K562 (cell line): ENCODE results near the gene TMC4. TPM values are rescaled to one million over a fixed set of nuclear protein-coding genes. Genes with fewer than 3 reads are reported as not detected.

ENCODE experiments used
- CHD7 ChIP-seq: fragments of 200-600 bp; sonication (generic); IDR thresholded peaks from one replicate; pipeline ENCODE4 v1.6.1; 2012; ENCODE audit warnings: mild to moderate bottlenecking, low read depth, low read length, inconsistent platforms
- ELF1 ChIP-seq: fragments of 200-800 bp; sonication (Bioruptor generic); IDR thresholded peaks from 2 replicates; pipeline ENCODE4 v1.6.1; 2016; ENCODE audit warnings: missing genetic modification characterization, missing compliant biosample characterization
- SIN3A ChIP-seq, 2 experiments: fragments of 150-350 bp in 1 of 2; IDR thresholded peaks; 2 replicates each; pipeline ENCODE4 v1.6.1; 2011 to 2016; ENCODE audit warnings: borderline replicate concordance in 2 of 2, low read depth in 2 of 2, low read length in 2 of 2, mild to moderate bottlenecking in 2 of 2, moderate library complexity in 2 of 2; ENCODE audit not compliant: control insufficient read depth in 1 of 2
- TAF15 ChIP-seq: fragments of 200-400 bp; formaldehyde crosslinking; IDR thresholded peaks from 2 replicates; pipeline ENCODE4 v1.6.1; 2017; ENCODE audit warnings: mild to moderate bottlenecking, low read depth, low read length, moderate library complexity
- ZKSCAN1 ChIP-seq: fragments of 150-350 bp; IDR thresholded peaks from 2 replicates; pipeline ENCODE4 v1.6.1; 2016; ENCODE audit warnings: low read depth, low read length
- ZNF316 ChIP-seq: fragments of 450-650 bp; IDR thresholded peaks from 2 replicates; pipeline ENCODE4 v1.6.1; 2016
- ZNF347 ChIP-seq: fragments of 450-650 bp; formaldehyde crosslinking; IDR thresholded peaks from 2 replicates; pipeline ENCODE4 v1.4.0; 2020; ENCODE audit warnings: low read depth, mild to moderate bottlenecking, moderate library complexity
- polyA plus RNA-seq, 8 experiments: library from polyadenylated mRNA; depleted of rRNA in 4 of 8; stranded (reverse) in 5 of 8; unstranded in 3 of 8; fragments of >200 nt; fragmentation: Nextera tagmentation in 2 of 8; fragmentation: Illumina TruSeq in 1 of 8; extraction: Ambion mirVana in 2 of 8; extraction: Trizol in 1 of 8; gene quantifications; 2 replicates each; pipeline versions ENCODE4 v1.2.1 to v1.2.3, GENCODE V29; 2011 to 2014; ENCODE audit warnings: inconsistent platforms in 1 of 8, missing spikeins in 1 of 8
- total RNA-seq, 7 experiments: library from RNA; depleted of rRNA in 6 of 7; stranded (reverse); fragments of >200 nt in 6 of 7; fragmentation: Illumina TruSeq in 2 of 7; extraction: Trizol in 2 of 7; gene quantifications; 2 replicates each; pipeline versions ENCODE4 v1.2.1 to v1.2.3, GENCODE V29; 2011 to 2021; ENCODE audit warnings: low replicate concordance in 1 of 7
- TF ChIP-seq, protein P1 (sequence below): fragments of 250-450 bp; sonication (Bioruptor Pico); IDR thresholded peaks from 2 replicates; pipeline ENCODE4 v1.5.0; 2020; ENCODE audit warnings: mild to moderate bottlenecking, borderline replicate concordance
- TF ChIP-seq, protein P2 (sequence below): fragments of 250-450 bp; sonication (Bioruptor Pico); IDR thresholded peaks from 2 replicates; pipeline ENCODE4 v1.5.0; 2021
- TF ChIP-seq, protein P3 (sequence below): fragments of 250-450 bp; sonication (Bioruptor Pico); IDR thresholded peaks from 2 replicates; pipeline ENCODE4 v1.8.0; 2022; ENCODE audit warnings: inconsistent platforms

The TMC4 gene
- total and polyA plus RNA-seq, 9 of the 15 experiments (the other 6 are each of a cell fraction or from before 2014, with no cell fraction given), result 0.12 to 0.79 (median 0.36) TPM; not detected in 2

DNA sequence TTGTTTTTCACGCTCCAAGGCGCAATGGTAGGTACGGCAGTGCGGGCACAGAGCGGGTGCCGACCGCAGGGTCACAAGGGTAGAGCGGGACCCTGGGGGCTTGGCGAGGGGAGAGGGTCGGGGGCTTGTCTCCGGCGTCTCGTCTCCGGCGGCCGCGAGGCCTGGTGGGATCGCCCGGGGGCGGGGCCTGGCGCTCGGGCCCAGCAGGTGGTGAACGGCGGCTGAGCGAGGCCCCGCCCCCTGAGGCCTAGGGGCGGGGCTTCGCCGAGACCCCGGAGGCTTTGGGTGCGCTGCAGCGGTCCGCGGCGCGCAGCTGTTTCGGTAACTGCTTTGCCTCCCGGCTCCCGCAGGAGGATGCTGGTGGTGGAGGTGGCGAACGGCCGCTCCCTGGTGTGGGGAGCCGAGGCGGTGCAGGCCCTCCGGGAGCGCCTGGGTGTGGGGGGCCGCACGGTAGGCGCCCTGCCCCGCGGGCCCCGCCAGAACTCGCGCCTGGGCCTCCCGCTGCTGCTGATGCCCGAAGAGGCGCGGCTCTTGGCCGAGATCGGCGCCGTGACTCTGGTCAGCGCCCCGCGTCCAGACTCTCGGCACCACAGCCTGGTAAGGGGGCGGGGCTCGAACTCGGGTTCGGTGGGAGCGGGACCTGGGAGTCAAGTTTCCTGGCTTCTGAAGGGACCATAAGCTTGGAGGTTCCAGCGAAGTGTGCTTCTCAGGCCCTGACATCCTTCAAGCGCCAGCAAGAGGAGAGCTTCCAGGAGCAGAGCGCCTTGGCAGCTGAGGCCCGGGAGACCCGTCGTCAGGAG lies 18.3 kb upstream of the TMC4 start, which contains the start of gene TSEN34 (continued):
- peak; percentile 59 to 82; a peak in 2 of 4 replicates for TF ChIP-seq SIN3A (IDR thresholded peaks at IDR 0.05; ENCODE audit: borderline replicate concordance in 2 of 2, control insufficient read depth in 1 of 2, low read depth in 2 of 2, low read length in 2 of 2)
- TF ChIP-seq, protein P1, sequence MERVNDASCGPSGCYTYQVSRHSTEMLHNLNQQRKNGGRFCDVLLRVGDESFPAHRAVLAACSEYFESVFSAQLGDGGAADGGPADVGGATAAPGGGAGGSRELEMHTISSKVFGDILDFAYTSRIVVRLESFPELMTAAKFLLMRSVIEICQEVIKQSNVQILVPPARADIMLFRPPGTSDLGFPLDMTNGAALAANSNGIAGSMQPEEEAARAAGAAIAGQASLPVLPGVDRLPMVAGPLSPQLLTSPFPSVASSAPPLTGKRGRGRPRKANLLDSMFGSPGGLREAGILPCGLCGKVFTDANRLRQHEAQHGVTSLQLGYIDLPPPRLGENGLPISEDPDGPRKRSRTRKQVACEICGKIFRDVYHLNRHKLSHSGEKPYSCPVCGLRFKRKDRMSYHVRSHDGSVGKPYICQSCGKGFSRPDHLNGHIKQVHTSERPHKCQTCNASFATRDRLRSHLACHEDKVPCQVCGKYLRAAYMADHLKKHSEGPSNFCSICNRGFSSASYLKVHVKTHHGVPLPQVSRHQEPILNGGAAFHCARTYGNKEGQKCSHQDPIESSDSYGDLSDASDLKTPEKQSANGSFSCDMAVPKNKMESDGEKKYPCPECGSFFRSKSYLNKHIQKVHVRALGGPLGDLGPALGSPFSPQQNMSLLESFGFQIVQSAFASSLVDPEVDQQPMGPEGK (CRISPR knock-in tag), result no peak
- TF ChIP-seq ELF1 (tag), result peak; percentile 14; the same call in 1 of the 2 replicates
- TF ChIP-seq TAF15, result no peak
- no peak for TF ChIP-seq CHD7
- TF ChIP-seq, protein P2, sequence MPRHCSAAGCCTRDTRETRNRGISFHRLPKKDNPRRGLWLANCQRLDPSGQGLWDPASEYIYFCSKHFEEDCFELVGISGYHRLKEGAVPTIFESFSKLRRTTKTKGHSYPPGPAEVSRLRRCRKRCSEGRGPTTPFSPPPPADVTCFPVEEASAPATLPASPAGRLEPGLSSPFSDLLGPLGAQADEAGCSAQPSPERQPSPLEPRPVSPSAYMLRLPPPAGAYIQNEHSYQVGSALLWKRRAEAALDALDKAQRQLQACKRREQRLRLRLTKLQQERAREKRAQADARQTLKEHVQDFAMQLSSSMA, result no peak
- TF ChIP-seq ZNF316, result no peak
- no peak for TF ChIP-seq ZNF347
- TF ChIP-seq, protein P3, sequence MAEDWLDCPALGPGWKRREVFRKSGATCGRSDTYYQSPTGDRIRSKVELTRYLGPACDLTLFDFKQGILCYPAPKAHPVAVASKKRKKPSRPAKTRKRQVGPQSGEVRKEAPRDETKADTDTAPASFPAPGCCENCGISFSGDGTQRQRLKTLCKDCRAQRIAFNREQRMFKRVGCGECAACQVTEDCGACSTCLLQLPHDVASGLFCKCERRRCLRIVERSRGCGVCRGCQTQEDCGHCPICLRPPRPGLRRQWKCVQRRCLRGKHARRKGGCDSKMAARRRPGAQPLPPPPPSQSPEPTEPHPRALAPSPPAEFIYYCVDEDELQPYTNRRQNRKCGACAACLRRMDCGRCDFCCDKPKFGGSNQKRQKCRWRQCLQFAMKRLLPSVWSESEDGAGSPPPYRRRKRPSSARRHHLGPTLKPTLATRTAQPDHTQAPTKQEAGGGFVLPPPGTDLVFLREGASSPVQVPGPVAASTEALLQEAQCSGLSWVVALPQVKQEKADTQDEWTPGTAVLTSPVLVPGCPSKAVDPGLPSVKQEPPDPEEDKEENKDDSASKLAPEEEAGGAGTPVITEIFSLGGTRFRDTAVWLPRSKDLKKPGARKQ (CRISPR knock-in tag), result no peak
- 0 out of 2 replicates have a peak, but pooled peaks have one; percentile 46 for TF ChIP-seq ZKSCAN1
